Measurements from ENCODE around the gene RABL3. TPM values are rescaled to one million over a fixed set of nuclear protein-coding genes. Genes with fewer than 3 reads are reported as not detected.

Gene RABL3
- total RNA-seq, 1 experiment from 2014 or later, result 13.9 TPM

DNA sequence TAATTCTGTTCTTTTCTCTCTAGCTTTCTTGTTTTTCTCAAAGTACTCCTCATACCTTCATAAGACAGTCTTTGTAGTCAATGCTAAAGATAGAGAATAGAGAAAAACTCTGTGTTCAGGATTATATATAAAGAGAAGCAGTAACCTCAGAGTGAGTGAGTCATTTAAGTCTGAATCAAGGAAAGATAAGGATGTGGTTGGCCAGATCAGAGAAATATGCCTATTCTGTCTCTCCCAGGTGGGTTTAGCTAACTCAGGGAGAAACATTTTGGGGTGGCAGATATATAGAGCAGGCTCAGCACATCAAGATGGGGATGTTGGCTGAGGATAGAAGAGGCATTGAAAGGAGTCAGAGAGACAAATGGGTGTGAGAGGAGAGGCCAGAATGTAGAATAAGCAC, 31.6 kb upstream of the RABL3 start:
- no peaks in the 10 kb centered on the region for H3K9me3 Mint-ChIP-seq (ENCODE audit: unreplicated experiment)
- no peak overlapping the region for H3K27ac Mint-ChIP-seq (ENCODE audit: unreplicated experiment)
- no peaks in the 10 kb centered on the region for H3K4me1 ChIP-seq
- ChIA-PET CTCF (no interaction called here), POLR2A (no interaction called here)
- no peak overlapping the region for H3K4me3 Mint-ChIP-seq (ENCODE audit: unreplicated experiment)
- no peaks in the 10 kb centered on the region for H3K4me1 Mint-ChIP-seq (ENCODE audit: low read depth, unreplicated experiment)
- H3K27me3 ChIP-seq (replicated peaks; ENCODE audit: control insufficient read depth, insufficient read depth, low read length), result no peaks in the 10 kb centered on the region
- DNase-seq, result no peak
- no peaks in the 10 kb centered on the region for H3K9me3 ChIP-seq
- intact Hi-C loops (cut with micrococcal nuclease; ENCODE audit: unreplicated experiment), result no loop called here
- BruUV-seq (replicated peaks), result no TSS peak
- H3K4me3 ChIP-seq (ENCODE audit: low read depth, low read length), result no peak overlapping the region
- TF ChIP-seq, protein P1, sequence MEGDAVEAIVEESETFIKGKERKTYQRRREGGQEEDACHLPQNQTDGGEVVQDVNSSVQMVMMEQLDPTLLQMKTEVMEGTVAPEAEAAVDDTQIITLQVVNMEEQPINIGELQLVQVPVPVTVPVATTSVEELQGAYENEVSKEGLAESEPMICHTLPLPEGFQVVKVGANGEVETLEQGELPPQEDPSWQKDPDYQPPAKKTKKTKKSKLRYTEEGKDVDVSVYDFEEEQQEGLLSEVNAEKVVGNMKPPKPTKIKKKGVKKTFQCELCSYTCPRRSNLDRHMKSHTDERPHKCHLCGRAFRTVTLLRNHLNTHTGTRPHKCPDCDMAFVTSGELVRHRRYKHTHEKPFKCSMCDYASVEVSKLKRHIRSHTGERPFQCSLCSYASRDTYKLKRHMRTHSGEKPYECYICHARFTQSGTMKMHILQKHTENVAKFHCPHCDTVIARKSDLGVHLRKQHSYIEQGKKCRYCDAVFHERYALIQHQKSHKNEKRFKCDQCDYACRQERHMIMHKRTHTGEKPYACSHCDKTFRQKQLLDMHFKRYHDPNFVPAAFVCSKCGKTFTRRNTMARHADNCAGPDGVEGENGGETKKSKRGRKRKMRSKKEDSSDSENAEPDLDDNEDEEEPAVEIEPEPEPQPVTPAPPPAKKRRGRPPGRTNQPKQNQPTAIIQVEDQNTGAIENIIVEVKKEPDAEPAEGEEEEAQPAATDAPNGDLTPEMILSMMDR (IDR thresholded peaks at IDR 0.05; ENCODE audit: insufficient read depth in 1 of 2, low read depth in 1 of 2, low read length in 1 of 2, severe bottlenecking in 1 of 2, unreplicated experiment in 1 of 2), result no peak
- peaks cover 5% of the 10 kb centered on the region for H3K36me3 Mint-ChIP-seq (ENCODE audit: insufficient read depth, unreplicated experiment)
- H3K36me3 ChIP-seq (ENCODE audit: control insufficient read depth, insufficient read depth, low read length), result peaks cover 1% of the 10 kb centered on the region; the same call in 1 of the 2 replicates
- no peaks in the 10 kb centered on the region for H3K27me3 Mint-ChIP-seq (ENCODE audit: insufficient read depth, unreplicated experiment)

DNA sequence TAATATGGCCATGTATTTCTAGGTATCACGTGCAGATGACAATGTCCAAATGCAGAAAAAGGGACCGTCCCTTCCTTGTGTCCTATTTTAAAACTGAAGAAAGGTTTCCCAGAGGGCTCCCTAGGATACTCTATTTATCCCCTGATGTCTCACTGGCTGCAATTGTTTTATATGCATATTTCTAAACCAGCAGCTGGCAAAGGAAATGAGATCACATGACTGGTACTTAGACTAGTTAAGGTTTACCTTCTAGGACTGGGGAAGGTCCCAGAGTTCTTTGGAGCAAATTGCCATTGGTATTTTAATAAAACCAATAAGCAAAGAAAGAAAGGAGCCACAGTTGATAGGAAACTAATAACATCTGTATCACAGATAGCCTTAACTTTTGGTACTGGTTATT, 29.8 kb upstream of the RABL3 start:
- no TSS peak for BruUV-seq (replicated peaks)
- TF ChIP-seq, protein P1 (IDR thresholded peaks at IDR 0.05; ENCODE audit: insufficient read depth in 1 of 2, low read depth in 1 of 2, low read length in 1 of 2, severe bottlenecking in 1 of 2, unreplicated experiment in 1 of 2), result no peak

GRCh38 chr3:120770891-120771290, 28.6 kb upstream of the RABL3 start:
- H3K4me3 ChIP-seq (ENCODE audit: low read depth, low read length), result no peak overlapping the region
- ChIA-PET CTCF (no interaction called here), POLR2A (no interaction called here)
- no peaks in the 10 kb centered on the region for H3K9me3 Mint-ChIP-seq (ENCODE audit: unreplicated experiment)
- H3K4me1 Mint-ChIP-seq (ENCODE audit: low read depth, unreplicated experiment), result peaks cover 6% of the 10 kb centered on the region
- H3K27ac Mint-ChIP-seq (ENCODE audit: unreplicated experiment), result no peak overlapping the region
- no TSS peak for BruUV-seq (replicated peaks)
- H3K9me3 ChIP-seq, result no peaks in the 10 kb centered on the region
- TF ChIP-seq, protein P1 (IDR thresholded peaks at IDR 0.05; ENCODE audit: insufficient read depth in 1 of 2, low read depth in 1 of 2, low read length in 1 of 2, severe bottlenecking in 1 of 2, unreplicated experiment in 1 of 2), result no peak
- peaks cover 9% of the 10 kb centered on the region for H3K36me3 Mint-ChIP-seq (ENCODE audit: insufficient read depth, unreplicated experiment)
- peaks cover 6% of the 10 kb centered on the region; the same call in 1 of the 2 replicates for H3K4me1 ChIP-seq
- peaks cover 1% of the 10 kb centered on the region; the same call in 1 of the 2 replicates for H3K36me3 ChIP-seq (ENCODE audit: control insufficient read depth, insufficient read depth, low read length)
- no peak overlapping the region for H3K4me3 Mint-ChIP-seq (ENCODE audit: unreplicated experiment)
- no peak for DNase-seq
- intact Hi-C loops (cut with micrococcal nuclease; ENCODE audit: unreplicated experiment), result no loop called here
- no peaks in the 10 kb centered on the region for H3K27me3 Mint-ChIP-seq (ENCODE audit: insufficient read depth, unreplicated experiment)
- H3K27me3 ChIP-seq (replicated peaks; ENCODE audit: control insufficient read depth, insufficient read depth, low read length), result no peaks in the 10 kb centered on the region

More for the DNA sequence above, 29.8 kb upstream of the RABL3 start:
- no peaks in the 10 kb centered on the region for H3K9me3 ChIP-seq
- peaks cover 1% of the 10 kb centered on the region; the same call in 1 of the 2 replicates for H3K4me1 ChIP-seq
- no peaks in the 10 kb centered on the region for H3K9me3 Mint-ChIP-seq (ENCODE audit: unreplicated experiment)
- H3K27me3 ChIP-seq (replicated peaks; ENCODE audit: control insufficient read depth, insufficient read depth, low read length), result no peaks in the 10 kb centered on the region
- no peaks in the 10 kb centered on the region for H3K4me1 Mint-ChIP-seq (ENCODE audit: low read depth, unreplicated experiment)
- ChIA-PET POLR2A (no interaction called here), CTCF (no interaction called here)
- DNase-seq, result no peak
- H3K4me3 ChIP-seq (ENCODE audit: low read depth, low read length), result no peak overlapping the region
- peaks cover 1% of the 10 kb centered on the region; the same call in 1 of the 2 replicates for H3K36me3 ChIP-seq (ENCODE audit: control insufficient read depth, insufficient read depth, low read length)
- H3K4me3 Mint-ChIP-seq (ENCODE audit: unreplicated experiment), result no peak overlapping the region
- no peak overlapping the region for H3K27ac Mint-ChIP-seq (ENCODE audit: unreplicated experiment)
- peaks cover 9% of the 10 kb centered on the region for H3K36me3 Mint-ChIP-seq (ENCODE audit: insufficient read depth, unreplicated experiment)
- intact Hi-C loops (cut with micrococcal nuclease; ENCODE audit: unreplicated experiment), result no loop called here
- H3K27me3 Mint-ChIP-seq (ENCODE audit: insufficient read depth, unreplicated experiment), result no peaks in the 10 kb centered on the region
